GM10266 (cell line): ENCODE data around the gene PAK4.

Experiments
- DNase-seq: peaks from one replicate; pipeline ENCODE4 v3.0.0; 2012; ENCODE audit errors: extremely low spot score
- CTCF ChIP-seq: IDR thresholded peaks from 2 replicates; pipeline ENCODE4 v1.5.1; 2012; ENCODE audit warnings: mild to moderate bottlenecking, low read depth; ENCODE audit not compliant: control insufficient read depth, insufficient read depth; ENCODE audit errors: missing control alignments

PAK4 gene

GRCh38 chr19:39125554-39126311 lies at the start of gene PAK4:
PAK4 (plus strand) TSS chr19:39125786; CDS start chr19:39169554, 43,768 bp downstream.
- no peak for TF ChIP-seq CTCF
- peak; percentile 100 for DNase-seq

- DNase-seq: no peak
- TF ChIP-seq CTCF: no peak
These were observed 48.3 kb upstream of the PAK4 start for GRCh38 chr19:39077323-39077722.

DNA sequence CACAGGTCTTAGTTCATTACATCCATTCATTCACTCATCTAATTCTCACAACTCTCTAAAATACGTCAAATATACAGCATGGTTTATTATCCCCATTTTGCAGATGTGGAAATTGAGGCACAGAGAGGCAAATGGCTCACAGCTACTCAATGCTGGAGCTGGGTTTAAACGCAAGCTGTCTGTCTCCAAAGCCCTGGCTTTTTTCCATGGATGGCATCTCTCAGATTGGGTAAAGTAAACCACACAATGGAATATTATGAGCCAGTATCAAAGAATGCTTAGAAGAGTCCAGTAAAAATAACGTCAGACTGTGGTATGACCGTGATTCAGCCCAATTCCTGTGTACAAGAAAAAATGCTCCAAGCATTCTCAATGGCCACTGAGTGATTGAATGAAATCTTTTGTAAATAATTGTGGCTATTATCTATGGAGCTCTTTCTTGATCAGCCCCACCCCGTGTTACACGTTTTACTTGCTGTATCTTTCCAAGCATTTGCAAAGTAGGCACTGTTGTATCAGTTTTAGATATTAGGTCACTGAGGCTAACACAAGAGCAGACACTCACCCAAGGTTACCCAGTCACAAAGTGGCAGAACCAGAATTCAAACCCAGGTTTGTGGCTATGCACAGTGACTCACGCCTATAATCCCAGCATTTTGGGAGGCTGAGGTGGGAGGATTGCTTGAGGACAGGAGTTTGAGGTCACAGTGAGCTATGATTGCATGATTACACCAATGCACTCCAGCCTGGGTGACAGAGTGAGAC lies 47.0 kb upstream of the PAK4 start:
- no peak for DNase-seq
- no peak for TF ChIP-seq CTCF

- no peak for DNase-seq
These were observed 45.2 kb upstream of the PAK4 start for GRCh38 chr19:39080431-39080830.

DNA sequence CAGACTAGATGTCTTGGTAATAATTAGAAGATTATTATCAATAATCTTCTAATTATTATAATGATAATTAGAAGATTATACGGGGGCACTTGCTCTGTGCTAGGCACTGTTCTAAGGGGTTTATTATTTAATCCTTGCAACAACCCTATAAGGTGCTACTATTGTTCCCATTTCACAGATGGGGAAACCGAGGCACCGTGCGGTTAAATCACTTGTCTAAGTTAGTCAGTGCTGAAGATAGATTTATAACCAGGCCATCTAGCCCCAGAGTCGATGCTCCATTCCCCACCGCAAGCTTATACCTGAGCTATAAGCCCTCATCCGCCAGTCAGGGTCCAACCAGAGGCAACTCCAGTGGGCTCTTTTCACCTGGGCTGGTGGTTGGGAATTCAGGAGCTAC lies 43.4 kb upstream of the PAK4 start:
- no peak for DNase-seq
- TF ChIP-seq CTCF: no peak

More at GRCh38 chr19:39080431-39080830, 45.2 kb upstream of the PAK4 start:
- no peak for TF ChIP-seq CTCF

- no peak for TF ChIP-seq CTCF
- no peak for DNase-seq
These were observed 42.6 kb upstream of the PAK4 start for GRCh38 chr19:39082745-39083598.
